ENCODE results near the gene TARS2. TPM values are rescaled to one million over a fixed set of nuclear protein-coding genes. Genes with fewer than 3 reads are reported as not detected.

TARS2 gene
- total and polyA plus RNA-seq, 2 of the 13 experiments (the other 11 are each of a cell fraction or from before 2014, with no cell fraction given), result 21.3 to 22.8 TPM

GRCh38 chr1:150514260-150514659 is 27.0 kb downstream of the TARS2 start (continued):
- TF ChIP-seq ZNF766 (CRISPR knock-in tag; IDR thresholded peaks at IDR 0.05; ENCODE audit: borderline replicate concordance) (no peak), ZSCAN9 (CRISPR knock-in tag; IDR thresholded peaks at IDR 0.05; ENCODE audit: borderline replicate concordance) (no peak), MAF1 (CRISPR knock-in tag; IDR thresholded peaks at IDR 0.05; ENCODE audit: borderline replicate concordance) (no peak), YEATS2 (CRISPR knock-in tag; IDR thresholded peaks at IDR 0.05; ENCODE audit: borderline replicate concordance) (no peak), RCOR2 (CRISPR knock-in tag; IDR thresholded peaks at IDR 0.05) (no peak), ZNF678 (CRISPR knock-in tag; IDR thresholded peaks at IDR 0.05) (no peak), NFRKB (IDR thresholded peaks at IDR 0.05) (no peak), SRF (IDR thresholded peaks at IDR 0.05; ENCODE audit: low read depth, low read length) (no peak), SOX6 (IDR thresholded peaks at IDR 0.05) (no peak), SOX6 (CRISPR knock-in tag; IDR thresholded peaks at IDR 0.05) (no peak), ZNF777 (CRISPR knock-in tag; IDR thresholded peaks at IDR 0.05) (no peak), BRCA1 (CRISPR knock-in tag; IDR thresholded peaks at IDR 0.05) (no peak), KDM3A (CRISPR knock-in tag; IDR thresholded peaks at IDR 0.05; ENCODE audit: low read depth) (0 out of 2 replicates have a peak, but pooled peaks have one; percentile 21), ZBTB7A (CRISPR knock-in tag; IDR thresholded peaks at IDR 0.05) (0 out of 2 replicates have a peak, but pooled peaks have one; percentile 44), SMAD9 (CRISPR knock-in tag; IDR thresholded peaks at IDR 0.05) (no peak), MIER2 (CRISPR knock-in tag; IDR thresholded peaks at IDR 0.05) (no peak), ZNF556 (CRISPR knock-in tag; IDR thresholded peaks at IDR 0.05; ENCODE audit: borderline replicate concordance) (no peak), KDM2A (CRISPR knock-in tag; IDR thresholded peaks at IDR 0.05; ENCODE audit: borderline replicate concordance, low read depth) (no peak), TCF7 (IDR thresholded peaks at IDR 0.05; ENCODE audit: low read depth) (no peak), ZMYM4 (CRISPR knock-in tag; IDR thresholded peaks at IDR 0.05) (no peak)
- TF ChIP-seq, protein P1, sequence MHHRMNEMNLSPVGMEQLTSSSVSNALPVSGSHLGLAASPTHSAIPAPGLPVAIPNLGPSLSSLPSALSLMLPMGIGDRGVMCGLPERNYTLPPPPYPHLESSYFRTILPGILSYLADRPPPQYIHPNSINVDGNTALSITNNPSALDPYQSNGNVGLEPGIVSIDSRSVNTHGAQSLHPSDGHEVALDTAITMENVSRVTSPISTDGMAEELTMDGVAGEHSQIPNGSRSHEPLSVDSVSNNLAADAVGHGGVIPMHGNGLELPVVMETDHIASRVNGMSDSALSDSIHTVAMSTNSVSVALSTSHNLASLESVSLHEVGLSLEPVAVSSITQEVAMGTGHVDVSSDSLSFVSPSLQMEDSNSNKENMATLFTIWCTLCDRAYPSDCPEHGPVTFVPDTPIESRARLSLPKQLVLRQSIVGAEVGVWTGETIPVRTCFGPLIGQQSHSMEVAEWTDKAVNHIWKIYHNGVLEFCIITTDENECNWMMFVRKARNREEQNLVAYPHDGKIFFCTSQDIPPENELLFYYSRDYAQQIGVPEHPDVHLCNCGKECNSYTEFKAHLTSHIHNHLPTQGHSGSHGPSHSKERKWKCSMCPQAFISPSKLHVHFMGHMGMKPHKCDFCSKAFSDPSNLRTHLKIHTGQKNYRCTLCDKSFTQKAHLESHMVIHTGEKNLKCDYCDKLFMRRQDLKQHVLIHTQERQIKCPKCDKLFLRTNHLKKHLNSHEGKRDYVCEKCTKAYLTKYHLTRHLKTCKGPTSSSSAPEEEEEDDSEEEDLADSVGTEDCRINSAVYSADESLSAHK (CRISPR knock-in tag; IDR thresholded peaks at IDR 0.05; ENCODE audit: borderline replicate concordance), result no peak
- TF ChIP-seq, protein P2, sequence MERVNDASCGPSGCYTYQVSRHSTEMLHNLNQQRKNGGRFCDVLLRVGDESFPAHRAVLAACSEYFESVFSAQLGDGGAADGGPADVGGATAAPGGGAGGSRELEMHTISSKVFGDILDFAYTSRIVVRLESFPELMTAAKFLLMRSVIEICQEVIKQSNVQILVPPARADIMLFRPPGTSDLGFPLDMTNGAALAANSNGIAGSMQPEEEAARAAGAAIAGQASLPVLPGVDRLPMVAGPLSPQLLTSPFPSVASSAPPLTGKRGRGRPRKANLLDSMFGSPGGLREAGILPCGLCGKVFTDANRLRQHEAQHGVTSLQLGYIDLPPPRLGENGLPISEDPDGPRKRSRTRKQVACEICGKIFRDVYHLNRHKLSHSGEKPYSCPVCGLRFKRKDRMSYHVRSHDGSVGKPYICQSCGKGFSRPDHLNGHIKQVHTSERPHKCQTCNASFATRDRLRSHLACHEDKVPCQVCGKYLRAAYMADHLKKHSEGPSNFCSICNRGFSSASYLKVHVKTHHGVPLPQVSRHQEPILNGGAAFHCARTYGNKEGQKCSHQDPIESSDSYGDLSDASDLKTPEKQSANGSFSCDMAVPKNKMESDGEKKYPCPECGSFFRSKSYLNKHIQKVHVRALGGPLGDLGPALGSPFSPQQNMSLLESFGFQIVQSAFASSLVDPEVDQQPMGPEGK (CRISPR knock-in tag; IDR thresholded peaks at IDR 0.05), result peak; percentile 42; the same call in 1 of the 2 replicates
- TF ChIP-seq, protein P3, sequence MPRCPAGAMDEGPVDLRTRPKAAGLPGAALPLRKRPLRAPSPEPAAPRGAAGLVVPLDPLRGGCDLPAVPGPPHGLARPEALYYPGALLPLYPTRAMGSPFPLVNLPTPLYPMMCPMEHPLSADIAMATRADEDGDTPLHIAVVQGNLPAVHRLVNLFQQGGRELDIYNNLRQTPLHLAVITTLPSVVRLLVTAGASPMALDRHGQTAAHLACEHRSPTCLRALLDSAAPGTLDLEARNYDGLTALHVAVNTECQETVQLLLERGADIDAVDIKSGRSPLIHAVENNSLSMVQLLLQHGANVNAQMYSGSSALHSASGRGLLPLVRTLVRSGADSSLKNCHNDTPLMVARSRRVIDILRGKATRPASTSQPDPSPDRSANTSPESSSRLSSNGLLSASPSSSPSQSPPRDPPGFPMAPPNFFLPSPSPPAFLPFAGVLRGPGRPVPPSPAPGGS (CRISPR knock-in tag; IDR thresholded peaks at IDR 0.05), result no peak
- TF ChIP-seq, protein P4, sequence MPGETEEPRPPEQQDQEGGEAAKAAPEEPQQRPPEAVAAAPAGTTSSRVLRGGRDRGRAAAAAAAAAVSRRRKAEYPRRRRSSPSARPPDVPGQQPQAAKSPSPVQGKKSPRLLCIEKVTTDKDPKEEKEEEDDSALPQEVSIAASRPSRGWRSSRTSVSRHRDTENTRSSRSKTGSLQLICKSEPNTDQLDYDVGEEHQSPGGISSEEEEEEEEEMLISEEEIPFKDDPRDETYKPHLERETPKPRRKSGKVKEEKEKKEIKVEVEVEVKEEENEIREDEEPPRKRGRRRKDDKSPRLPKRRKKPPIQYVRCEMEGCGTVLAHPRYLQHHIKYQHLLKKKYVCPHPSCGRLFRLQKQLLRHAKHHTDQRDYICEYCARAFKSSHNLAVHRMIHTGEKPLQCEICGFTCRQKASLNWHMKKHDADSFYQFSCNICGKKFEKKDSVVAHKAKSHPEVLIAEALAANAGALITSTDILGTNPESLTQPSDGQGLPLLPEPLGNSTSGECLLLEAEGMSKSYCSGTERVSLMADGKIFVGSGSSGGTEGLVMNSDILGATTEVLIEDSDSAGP (CRISPR knock-in tag; IDR thresholded peaks at IDR 0.05; ENCODE audit: borderline replicate concordance), result no peak
